Measurements from ENCODE around the gene FAM131B.

Gene FAM131B

DNA sequence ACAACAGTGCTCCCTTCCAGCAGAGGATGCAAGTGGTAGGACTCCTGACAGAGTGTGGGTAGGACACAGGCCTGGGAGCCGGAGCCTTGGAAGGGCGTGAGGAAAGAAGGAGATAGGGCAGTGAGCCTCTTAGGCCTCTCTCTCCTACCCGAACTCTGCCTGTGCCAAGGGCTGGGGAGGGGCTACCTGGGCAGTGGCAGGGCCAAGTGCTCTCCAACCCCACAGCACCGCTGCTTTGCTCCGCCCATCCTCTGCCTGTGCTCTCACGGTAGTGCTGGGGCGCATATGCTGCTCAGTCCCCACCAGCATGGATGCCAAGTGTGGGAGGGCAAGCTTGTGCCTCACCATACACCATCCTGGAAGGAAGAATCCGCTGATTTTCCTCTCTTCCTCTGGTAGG, 7.5 kb downstream of the FAM131B start:
- H4K20me1 ChIP-seq (ENCODE audit: insufficient read depth, low read length), result no peaks in the 10 kb centered on the region; the same call in 1 of the 2 replicates
- DNase-seq (no peak), ATAC-seq (ENCODE audit: insufficient read depth, low read depth) (no peak)
- no peak overlapping the region for H2AFZ ChIP-seq (ENCODE audit: low read depth, low read length)
- no peaks in the 10 kb centered on the region for H3K4me1 ChIP-seq (ENCODE audit: insufficient read depth, low read length)
- H3K4me3 ChIP-seq (ENCODE audit: low read depth in 1 of 2, low read length in 2 of 2), result no peak overlapping the region
- H3K27ac ChIP-seq (ENCODE audit: low read length), result no peak overlapping the region
- H3K79me2 ChIP-seq (ENCODE audit: insufficient read depth, low read length), result no peaks in the 10 kb centered on the region
- TF ChIP-seq EZH2 (IDR thresholded peaks at IDR 0.05; ENCODE audit: borderline replicate concordance, low read depth, low read length, severe bottlenecking) (no peak), CTCF (IDR thresholded peaks at IDR 0.05; ENCODE audit: borderline replicate concordance, extremely low read depth, low read length, poor library complexity, severe bottlenecking) (no peak)
- no peaks in the 10 kb centered on the region for H3K36me3 ChIP-seq (ENCODE audit: insufficient read depth, low read length)
- H3K9ac ChIP-seq (ENCODE audit: low read depth, low read length), result no peak overlapping the region
- peaks cover 13% of the 10 kb centered on the region for H3K27me3 ChIP-seq (ENCODE audit: insufficient read depth, low read length, poor library complexity)
- H3K4me2 ChIP-seq (ENCODE audit: insufficient read depth, low read length), result no peak overlapping the region
- no peaks in the 10 kb centered on the region for H3K9me3 ChIP-seq (ENCODE audit: insufficient read depth, low read length, severe bottlenecking)

DNA sequence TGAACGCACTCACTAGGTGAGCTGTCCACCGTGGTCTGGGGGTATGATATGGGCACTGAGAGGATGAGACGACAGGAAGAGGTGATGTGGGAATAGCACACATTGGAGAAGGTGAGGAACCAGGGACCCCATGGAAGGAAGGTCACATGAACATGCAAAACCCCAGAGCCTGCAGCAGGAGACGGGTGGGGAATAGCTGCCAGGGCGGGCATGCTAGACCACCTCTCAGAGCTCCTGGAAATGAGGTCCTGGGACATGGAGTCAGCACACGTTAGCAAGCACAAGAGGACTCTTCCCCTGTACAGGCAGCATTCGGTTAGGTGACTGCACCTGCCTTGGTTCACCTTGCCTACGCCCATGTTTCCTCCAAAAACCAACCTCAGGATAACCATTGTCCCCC, 8.1 kb downstream of the FAM131B start:
- H4K20me1 ChIP-seq (ENCODE audit: insufficient read depth, low read length), result no peaks in the 10 kb centered on the region; the same call in 1 of the 2 replicates
- H3K4me3 ChIP-seq (ENCODE audit: low read depth in 1 of 2, low read length in 2 of 2), result no peak overlapping the region
- H3K27ac ChIP-seq (ENCODE audit: low read length), result no peak overlapping the region
- no peak overlapping the region for H2AFZ ChIP-seq (ENCODE audit: low read depth, low read length)
- H3K4me1 ChIP-seq (ENCODE audit: insufficient read depth, low read length), result no peaks in the 10 kb centered on the region
- DNase-seq (no peak), ATAC-seq (ENCODE audit: insufficient read depth, low read depth) (no peak)
- no peaks in the 10 kb centered on the region for H3K79me2 ChIP-seq (ENCODE audit: insufficient read depth, low read length)
- no peaks in the 10 kb centered on the region for H3K9me3 ChIP-seq (ENCODE audit: insufficient read depth, low read length, severe bottlenecking)
- no peaks in the 10 kb centered on the region for H3K36me3 ChIP-seq (ENCODE audit: insufficient read depth, low read length)
- no peak overlapping the region for H3K4me2 ChIP-seq (ENCODE audit: insufficient read depth, low read length)
- H3K27me3 ChIP-seq (ENCODE audit: insufficient read depth, low read length, poor library complexity), result peaks cover 13% of the 10 kb centered on the region
- no peak overlapping the region for H3K9ac ChIP-seq (ENCODE audit: low read depth, low read length)
- TF ChIP-seq CTCF (IDR thresholded peaks at IDR 0.05; ENCODE audit: borderline replicate concordance, extremely low read depth, low read length, poor library complexity, severe bottlenecking) (no peak), EZH2 (IDR thresholded peaks at IDR 0.05; ENCODE audit: borderline replicate concordance, low read depth, low read length, severe bottlenecking) (no peak)

- H3K9ac ChIP-seq (ENCODE audit: low read depth, low read length), result no peak overlapping the region
- no peaks in the 10 kb centered on the region for H3K4me1 ChIP-seq (ENCODE audit: insufficient read depth, low read length)
- H3K79me2 ChIP-seq (ENCODE audit: insufficient read depth, low read length), result no peaks in the 10 kb centered on the region
- TF ChIP-seq CTCF (IDR thresholded peaks at IDR 0.05; ENCODE audit: borderline replicate concordance, extremely low read depth, low read length, poor library complexity, severe bottlenecking) (no peak), EZH2 (IDR thresholded peaks at IDR 0.05; ENCODE audit: borderline replicate concordance, low read depth, low read length, severe bottlenecking) (no peak)
- H3K4me2 ChIP-seq (ENCODE audit: insufficient read depth, low read length), result no peak overlapping the region
- no peak for ATAC-seq (ENCODE audit: insufficient read depth, low read depth)
- H3K36me3 ChIP-seq (ENCODE audit: insufficient read depth, low read length), result no peaks in the 10 kb centered on the region
- peaks cover 24% of the 10 kb centered on the region for H3K27me3 ChIP-seq (ENCODE audit: insufficient read depth, low read length, poor library complexity)
- H2AFZ ChIP-seq (ENCODE audit: low read depth, low read length), result no peak overlapping the region
- no peaks in the 10 kb centered on the region for H3K9me3 ChIP-seq (ENCODE audit: insufficient read depth, low read length, severe bottlenecking)
- DNase-seq, result no peak
- no peak overlapping the region for H3K4me3 ChIP-seq (ENCODE audit: low read depth in 1 of 2, low read length in 2 of 2)
- no peak overlapping the region for H3K27ac ChIP-seq (ENCODE audit: low read length)
- no peaks in the 10 kb centered on the region; the same call in 1 of the 2 replicates for H4K20me1 ChIP-seq (ENCODE audit: insufficient read depth, low read length)
Observed at GRCh38 chr7:143352531-143353002, 9.9 kb downstream of the FAM131B start.

DNA sequence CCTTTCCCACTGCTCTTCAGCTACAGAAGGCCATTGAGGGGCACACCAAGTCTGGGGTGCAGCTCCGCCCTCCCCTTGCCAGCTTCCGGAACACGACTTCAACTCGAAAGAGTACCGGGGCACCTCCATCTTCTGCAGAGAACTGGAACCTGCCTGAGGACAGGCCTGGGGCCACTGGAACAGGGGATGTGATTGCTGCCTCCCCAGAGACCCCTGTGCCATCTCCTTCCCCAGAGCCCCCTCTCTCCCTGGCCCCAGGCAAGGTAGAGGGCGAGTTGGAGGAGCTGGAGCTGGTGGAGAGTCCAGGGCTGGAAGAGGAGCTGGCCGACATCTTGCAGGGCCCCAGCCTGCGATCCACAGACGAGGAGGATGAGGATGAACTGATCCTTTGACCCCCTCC, 10.9 kb downstream of the FAM131B start:
- H3K27ac ChIP-seq (ENCODE audit: low read length), result no peak overlapping the region
- H3K4me1 ChIP-seq (ENCODE audit: insufficient read depth, low read length), result no peaks in the 10 kb centered on the region
- no peak overlapping the region for H3K4me2 ChIP-seq (ENCODE audit: insufficient read depth, low read length)
- no peaks in the 10 kb centered on the region for H3K36me3 ChIP-seq (ENCODE audit: insufficient read depth, low read length)
- H3K27me3 ChIP-seq (ENCODE audit: insufficient read depth, low read length, poor library complexity), result peaks cover 24% of the 10 kb centered on the region
- H3K79me2 ChIP-seq (ENCODE audit: insufficient read depth, low read length), result no peaks in the 10 kb centered on the region
- H3K9me3 ChIP-seq (ENCODE audit: insufficient read depth, low read length, severe bottlenecking), result no peaks in the 10 kb centered on the region
- H3K9ac ChIP-seq (ENCODE audit: low read depth, low read length), result no peak overlapping the region
- DNase-seq (no peak), ATAC-seq (ENCODE audit: insufficient read depth, low read depth) (no peak)
- H2AFZ ChIP-seq (ENCODE audit: low read depth, low read length), result no peak overlapping the region
- no peaks in the 10 kb centered on the region; the same call in 1 of the 2 replicates for H4K20me1 ChIP-seq (ENCODE audit: insufficient read depth, low read length)
- no peak overlapping the region for H3K4me3 ChIP-seq (ENCODE audit: low read depth in 1 of 2, low read length in 2 of 2)
- TF ChIP-seq EZH2 (IDR thresholded peaks at IDR 0.05; ENCODE audit: borderline replicate concordance, low read depth, low read length, severe bottlenecking) (no peak), CTCF (IDR thresholded peaks at IDR 0.05; ENCODE audit: borderline replicate concordance, extremely low read depth, low read length, poor library complexity, severe bottlenecking) (no peak)

Data from DND-41 (cell line).